SKM-1 (cell line): ENCODE data around the gene POU2AF1.

Source experiments
- DNase-seq: peaks from one replicate; lab custom pipeline; 2025; ENCODE audit not compliant: unreplicated experiment; lab: John Stamatoyannopoulos, UW

The POU2AF1 gene

GRCh38 chr11:111387363-111387762 lies 8.3 kb upstream of the POU2AF1 start:
- no peak for DNase-seq

GRCh38 chr11:111386611-111387150 lies 7.6 kb upstream of the POU2AF1 start:
- DNase-seq = no peak

GRCh38 chr11:111384494-111384893 lies 5.4 kb upstream of the POU2AF1 start:
- DNase-seq = no peak

GRCh38 chr11:111382451-111382850 lies 3.4 kb upstream of the POU2AF1 start:
- DNase-seq = no peak

GRCh38 chr11:111379602-111380136 lies 594 bp upstream of the POU2AF1 start:
- DNase-seq = no peak

- no peak for DNase-seq
These were observed 752 bp downstream of the POU2AF1 start for GRCh38 chr11:111378185-111378860.

GRCh38 chr11:111376181-111376871 lies 2.7 kb downstream of the POU2AF1 start:
- no peak for DNase-seq

- no peak for DNase-seq
These were observed 5.5 kb downstream of the POU2AF1 start for GRCh38 chr11:111373590-111373989.

GRCh38 chr11:111372538-111372937 lies 6.5 kb downstream of the POU2AF1 start:
- no peak for DNase-seq

GRCh38 chr11:111370902-111371578 lies 8.0 kb downstream of the POU2AF1 start:
- no peak for DNase-seq

GRCh38 chr11:111370270-111370901 lies 8.7 kb downstream of the POU2AF1 start:
- no peak for DNase-seq

GRCh38 chr11:111368285-111368560 lies 10.9 kb downstream of the POU2AF1 start:
- no peak for DNase-seq

GRCh38 chr11:111367411-111368284 lies 11.4 kb downstream of the POU2AF1 start:
- no peak for DNase-seq

GRCh38 chr11:111366560-111367410 lies 12.3 kb downstream of the POU2AF1 start:
- no peak for DNase-seq

GRCh38 chr11:111365722-111366559 lies 13.1 kb downstream of the POU2AF1 start:
- DNase-seq = no peak

- no peak for DNase-seq
These were observed 14.6 kb downstream of the POU2AF1 start for GRCh38 chr11:111364503-111364902.

GRCh38 chr11:111363985-111364384 lies 15.1 kb downstream of the POU2AF1 start:
- DNase-seq = no peak

- no peak for DNase-seq
These were observed 16.1 kb downstream of the POU2AF1 start for GRCh38 chr11:111362887-111363411.
